OCI-M1 (cell line): ENCODE measurements around the gene CST9L.

Experiments
- DNase-seq: peaks from one replicate; lab custom pipeline; 2025; lab: John Stamatoyannopoulos, UW

The CST9L gene

DNA sequence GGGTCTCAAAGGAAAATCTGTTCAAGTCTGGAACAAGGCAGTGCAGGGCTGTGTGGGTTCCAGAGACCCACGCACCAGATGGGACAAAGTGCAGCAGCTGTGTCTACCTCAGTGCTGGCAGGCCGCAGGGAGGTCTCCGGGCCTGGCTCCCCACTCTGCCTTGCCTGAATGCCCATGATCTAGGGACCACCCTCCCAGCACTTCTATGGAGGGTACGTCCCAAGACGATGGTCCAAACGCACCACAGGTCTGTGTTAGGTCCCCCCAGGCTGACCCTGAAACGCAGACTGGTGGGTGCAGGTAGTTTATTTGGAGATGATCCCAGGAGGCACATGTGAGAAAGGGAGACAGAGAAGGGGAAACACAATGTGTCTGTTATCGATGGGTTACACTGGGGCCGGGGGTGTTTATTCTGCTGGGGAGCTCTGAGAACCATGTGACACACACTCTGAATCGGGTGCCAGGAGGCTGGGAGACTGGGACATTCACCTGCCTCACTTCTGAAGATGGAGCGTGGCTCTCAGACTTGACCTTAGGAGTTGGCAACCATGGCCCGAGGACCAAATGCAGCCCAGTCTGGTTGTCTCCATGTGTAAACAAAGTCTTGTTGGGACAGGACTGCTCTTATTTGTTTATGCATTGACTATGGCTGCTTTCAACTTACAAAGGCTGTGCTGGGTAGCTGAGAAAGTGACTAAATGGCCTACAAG is 21.7 kb downstream of the CST9L start:
- no peak for DNase-seq

DNA sequence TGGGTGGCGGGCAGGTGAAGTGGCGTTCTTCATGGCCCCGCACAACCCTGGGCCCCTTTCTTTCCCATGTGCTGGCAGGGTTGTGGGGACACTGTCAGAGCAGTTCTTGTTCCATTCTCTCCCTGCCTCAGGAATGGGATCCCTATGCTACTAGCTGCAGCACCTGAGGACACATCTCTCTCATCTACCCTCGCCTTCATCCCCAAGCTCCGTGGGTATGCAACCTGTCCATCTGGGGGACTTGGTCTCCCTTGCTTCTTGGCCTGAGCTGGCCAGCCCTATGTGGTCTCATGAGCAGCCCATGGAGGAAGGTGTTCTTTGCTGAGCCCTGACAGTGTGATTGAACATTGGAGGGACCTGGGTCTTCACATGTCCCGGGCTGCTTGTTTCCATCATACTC is 24.2 kb downstream of the CST9L start:
- no peak for DNase-seq

DNA sequence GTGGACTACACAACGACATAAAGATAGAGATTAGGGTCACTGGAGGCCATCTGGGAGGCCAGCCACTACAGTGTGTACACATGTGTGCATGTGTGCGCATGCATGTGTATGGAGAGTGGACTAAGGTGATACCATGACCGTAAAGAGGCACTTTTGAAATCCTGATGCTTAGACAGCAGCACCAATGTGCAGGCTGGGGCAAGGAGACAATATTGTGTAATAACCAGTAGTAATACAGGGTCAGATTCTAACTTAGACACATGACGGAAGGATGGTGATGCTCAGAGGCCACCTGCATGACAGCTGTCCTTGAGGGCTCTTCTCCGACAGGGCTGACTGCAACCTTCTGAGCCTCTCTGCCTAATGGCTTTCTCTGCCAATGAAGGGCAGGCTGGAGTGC is 25.5 kb downstream of the CST9L start:
- no peak for DNase-seq

DNA sequence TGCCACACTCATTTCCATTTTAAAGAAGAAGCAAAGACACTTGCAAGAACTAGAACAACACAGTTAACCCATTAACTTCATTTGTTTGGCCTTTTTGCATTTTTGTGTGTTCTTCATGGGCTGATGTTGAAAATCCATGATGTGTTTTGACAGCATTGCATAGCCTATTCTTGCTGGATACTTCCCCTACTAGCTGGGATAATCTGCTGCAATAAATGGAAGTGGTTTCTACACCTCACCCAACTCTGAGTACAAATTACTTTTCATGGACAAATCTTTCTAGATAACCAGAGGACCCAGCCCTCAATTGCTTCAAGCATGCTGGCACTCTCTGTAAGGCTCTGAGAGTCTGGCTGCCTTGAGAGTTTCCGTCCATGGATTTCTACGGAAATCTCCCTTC is 26.5 kb downstream of the CST9L start:
- peak; percentile 16 for DNase-seq

DNA sequence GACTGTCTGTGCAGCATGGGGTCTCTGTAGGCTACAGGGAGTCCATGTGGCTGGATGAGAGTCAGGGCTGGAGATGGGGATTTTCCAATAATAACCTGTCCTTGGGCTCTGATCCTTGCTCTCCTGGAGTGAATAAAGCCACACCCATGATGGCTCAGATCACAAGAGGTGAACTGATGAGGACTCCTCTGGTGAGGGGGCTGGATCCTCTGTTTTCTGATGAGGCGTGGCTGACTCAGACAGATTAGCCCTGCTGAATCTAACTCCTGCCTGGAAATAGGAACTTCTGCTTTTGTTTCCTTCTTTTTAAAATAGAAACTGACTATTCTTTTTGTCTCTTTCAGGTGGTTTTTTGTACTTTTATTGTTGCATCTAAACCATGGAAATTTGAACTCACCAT is 27.0 kb downstream of the CST9L start:
- DNase-seq, result peak; percentile 64

DNA sequence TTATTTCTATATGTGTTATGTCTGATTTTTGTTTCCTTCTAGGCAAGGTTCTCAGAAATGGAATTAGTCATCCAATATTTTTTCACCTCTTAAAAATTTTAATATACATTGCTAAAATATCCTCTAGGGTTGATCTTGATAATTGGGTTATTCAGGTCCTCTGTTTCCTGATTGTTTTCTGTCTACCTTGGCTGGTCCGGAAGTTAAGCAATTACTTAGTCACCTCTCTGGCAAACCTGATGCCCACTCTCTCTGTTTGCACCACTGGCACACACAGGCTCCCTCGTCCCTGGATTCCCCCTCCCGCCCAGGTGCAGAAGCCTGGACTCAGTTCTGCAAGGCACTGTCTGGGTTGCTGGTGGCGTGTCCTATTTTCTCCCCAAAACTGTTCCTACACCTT is 27.7 kb downstream of the CST9L start:
- no peak for DNase-seq

DNA sequence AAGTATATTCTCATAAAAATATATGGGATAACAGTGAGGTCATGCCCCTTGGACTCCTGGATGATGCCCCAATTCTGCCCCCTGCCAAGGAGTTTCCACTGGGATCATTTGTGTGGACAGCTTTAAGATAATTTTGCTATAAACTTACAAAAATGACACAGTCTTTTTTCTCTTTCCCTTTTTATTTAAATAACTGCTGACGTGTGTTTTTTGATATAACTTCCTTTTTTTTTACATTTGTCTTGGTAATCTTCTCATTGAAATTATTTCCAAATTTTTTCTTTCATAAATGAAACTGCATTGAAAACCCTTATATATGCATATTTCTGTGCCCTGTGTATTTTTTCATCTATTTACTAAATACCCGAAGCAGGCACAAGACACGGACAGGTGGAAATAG is 31.3 kb downstream of the CST9L start:
- DNase-seq, result no peak

DNA sequence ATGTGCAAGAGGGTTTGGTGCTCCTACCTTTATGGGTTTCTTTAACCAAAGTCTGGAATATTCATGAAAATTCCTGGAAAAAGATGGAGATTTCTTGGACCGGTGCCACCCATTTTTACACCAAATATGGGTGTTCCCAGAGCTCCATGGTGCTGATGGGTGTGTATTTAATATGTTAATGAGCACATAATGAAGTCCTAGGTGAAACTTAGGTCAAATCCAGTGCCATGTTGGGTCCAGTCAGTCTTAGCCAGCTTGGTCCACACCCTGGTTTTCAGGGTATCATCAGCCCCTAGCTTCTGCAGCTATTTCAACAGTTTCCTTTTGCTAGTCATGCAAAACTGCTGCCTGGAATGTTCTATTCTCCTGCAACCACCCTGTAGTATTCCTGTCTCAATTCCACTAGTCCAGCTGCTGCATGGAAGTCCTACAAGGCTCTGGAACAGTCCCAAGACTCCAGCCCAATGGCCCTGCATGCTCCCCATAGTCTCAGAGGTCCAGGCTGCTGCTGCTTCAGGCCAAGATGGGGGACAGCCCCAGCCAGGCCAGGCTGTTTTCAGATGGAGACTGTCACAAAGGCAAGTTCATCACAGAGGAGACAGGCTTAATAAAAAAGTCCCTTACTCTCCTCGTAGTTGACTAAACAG is 31.8 kb downstream of the CST9L start:
- no peak for DNase-seq

DNA sequence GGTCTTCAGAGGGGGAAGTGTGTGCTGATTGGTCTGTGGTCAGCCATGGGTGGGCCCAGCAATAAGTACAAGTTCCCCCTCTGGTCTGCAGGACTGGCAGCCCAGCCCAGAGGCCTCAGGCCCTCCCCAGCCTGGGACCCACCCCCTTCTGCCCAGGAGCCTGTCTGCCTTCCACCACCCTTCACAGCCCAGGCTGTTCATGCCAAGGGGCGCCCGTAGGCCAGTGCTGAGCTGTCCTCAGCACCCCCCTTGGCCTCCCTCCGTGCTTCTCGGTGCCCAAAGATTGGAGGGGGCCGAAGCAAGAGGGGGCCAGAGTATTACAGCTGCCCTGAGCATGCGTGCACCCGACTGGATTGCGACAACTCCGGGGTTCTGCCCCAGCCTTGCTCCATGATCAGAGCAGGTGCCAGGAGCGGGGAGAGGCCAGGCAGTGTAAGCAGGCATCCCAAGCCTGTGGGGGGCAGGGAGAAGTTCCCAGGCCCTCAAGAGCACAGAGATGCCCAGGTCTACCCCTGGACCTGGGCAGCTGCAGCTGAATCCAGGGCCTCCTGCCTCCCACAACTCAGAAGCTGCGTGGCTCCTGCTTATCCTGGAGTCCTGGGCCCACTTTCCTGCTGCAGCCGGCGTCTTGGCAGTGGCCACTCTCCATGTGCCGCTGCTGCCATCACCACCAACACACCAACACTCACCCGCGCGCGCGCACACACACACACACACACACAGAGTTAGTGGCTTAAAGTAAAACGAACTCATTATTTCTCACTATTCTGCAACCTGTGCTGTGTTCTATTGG is 33.3 kb downstream of the CST9L start:
- DNase-seq, result no peak

DNA sequence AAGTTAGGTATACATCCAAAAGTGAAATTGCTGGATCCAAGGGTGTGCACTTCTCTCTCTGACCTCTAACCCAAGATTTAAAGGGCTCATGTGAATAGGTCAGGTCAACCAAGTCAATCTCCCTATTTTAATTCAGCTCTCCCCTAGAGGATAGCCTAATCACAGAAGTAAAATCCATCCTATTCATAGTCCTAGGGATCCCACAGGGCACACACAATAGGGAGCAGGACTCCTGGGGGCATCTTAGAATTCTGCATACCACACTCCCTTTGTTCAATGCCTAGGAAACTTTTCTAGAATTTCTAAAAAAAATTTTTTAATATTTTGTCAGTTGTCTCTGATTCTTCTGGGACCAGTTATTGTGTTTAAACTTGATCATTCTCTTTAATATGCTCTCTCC is 35.1 kb downstream of the CST9L start:
- DNase-seq, result no peak

DNA sequence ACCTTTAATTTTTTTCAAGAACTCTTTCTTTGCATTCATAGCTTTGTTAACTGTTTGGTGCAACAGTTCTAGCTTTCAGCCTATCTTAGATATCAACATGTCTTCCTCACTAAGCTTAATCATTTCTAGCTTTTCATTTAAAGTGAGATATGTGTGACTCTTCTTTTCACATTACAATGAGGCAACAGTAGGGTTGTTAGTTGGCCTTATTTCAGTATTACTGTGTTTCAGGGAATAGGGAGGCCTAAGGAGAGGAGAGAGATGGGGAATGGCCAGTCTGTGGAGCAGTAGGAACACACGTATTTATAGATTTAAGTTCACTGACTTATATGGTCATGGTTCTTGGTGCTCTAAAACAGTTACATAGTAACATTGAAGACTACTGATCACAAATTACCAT is 35.8 kb downstream of the CST9L start:
- no peak for DNase-seq

DNA sequence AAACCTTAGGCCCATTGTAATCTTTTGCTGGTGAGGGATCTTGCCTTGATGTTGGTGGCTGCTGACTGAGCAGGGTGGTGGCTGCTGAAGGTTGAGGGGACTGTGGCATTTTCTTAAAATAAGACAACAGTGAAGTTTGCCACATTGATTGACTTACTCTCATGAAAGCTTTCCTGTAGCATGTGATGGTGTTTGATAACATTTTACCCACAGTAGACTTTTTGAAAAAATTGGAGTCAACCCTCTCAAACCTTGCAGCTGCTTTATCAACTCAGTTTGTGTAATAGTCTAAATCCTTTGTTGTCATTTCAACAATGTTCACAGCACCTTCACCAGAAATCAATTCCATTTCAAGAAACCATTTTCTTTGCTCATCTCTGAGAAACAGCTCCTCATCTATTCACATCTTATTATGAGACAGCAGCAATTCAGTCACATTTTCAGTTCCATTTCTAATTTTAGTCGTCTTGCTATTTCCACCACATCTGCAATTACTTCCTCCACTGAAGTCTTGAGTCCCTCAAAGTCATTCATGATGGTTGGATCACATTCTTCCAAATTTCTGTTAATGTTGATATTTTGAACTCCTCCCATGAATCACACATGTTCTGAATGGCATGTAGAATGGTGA is 37.2 kb downstream of the CST9L start:
- peak; percentile 6 for DNase-seq

DNA sequence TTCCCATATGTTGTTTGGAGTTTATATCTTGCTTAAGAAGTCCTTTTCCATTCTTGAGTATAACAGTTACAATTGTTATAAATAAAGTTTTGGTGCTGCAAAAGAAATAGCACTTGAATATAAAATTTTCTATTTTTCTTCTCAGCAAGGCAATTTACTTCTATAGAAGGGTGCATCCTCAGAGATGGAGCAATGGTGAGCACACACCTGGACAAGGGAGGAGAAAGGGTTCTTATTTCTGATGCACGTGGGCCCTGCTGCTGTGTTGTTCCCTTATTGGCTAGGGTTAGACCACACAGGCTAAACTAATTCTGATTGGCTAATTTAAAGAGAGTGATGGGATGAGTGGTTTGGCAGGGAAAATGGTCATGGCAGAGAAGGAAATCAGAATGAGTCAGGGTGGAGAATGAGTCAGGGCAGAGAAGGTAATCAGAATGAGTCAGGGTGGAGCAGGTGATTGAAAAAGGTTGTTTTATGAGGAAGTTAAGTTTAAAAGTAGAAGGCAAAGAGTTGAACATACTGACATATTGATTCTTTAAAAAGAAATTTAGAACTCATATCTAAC is 39.3 kb downstream of the CST9L start:
- no peak for DNase-seq

DNA sequence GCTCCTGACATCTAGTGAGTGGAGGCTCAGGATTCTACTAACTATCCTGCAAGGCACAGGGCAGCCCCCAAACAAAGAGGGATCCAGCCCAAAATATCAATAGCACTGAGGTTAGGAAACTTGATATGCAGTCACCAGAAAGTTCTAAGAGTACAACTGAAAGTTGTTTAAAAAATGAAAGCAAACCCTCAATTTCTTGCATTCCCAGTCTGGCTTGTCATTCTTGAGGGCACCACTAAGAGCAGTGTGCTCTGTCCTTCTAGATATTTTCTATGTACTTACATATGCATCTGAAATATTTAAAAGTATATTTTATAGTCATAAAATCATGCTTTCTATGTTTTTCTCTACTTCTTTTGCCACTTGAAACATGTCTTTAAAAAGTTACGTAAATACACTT is 41.4 kb downstream of the CST9L start:
- DNase-seq, result no peak

DNA sequence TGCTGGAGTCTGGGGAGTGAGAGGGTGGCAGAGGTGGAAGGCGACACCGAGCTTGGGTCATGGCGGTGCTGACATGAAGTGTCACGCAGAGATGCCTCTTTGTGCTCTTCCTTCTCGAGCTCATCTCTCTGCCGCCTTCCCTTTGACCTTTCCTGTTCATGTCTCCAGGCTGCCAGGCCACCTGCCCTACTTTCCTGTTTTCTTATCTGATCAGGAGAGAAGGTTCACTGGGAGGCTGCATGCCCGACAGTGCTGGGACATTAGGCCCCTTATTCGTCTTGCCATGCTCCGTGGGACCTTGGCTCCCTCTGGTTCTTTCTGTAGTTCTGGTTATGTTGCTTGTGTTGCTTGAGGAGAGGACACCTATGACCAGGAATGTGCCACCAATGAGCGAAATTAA is 44.1 kb downstream of the CST9L start:
- no peak for DNase-seq

DNA sequence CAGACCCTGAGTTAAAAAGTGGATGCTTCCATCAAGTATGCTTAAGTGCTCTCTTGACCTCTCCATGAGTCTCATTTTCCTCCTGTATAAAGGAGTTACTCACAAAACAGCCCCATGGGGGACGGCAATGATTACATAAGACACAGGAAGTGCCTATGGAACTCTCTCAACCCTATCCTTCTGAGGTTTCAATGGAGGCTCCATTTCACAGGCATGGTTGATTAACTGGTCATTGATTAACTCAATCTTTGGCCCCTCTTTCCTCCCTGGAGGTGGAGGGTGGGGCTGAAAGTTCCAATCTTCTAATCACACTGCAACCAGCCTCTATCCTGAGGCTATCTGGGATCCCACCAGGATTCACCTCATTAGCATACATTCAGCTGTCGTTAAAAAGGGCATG is 48.1 kb downstream of the CST9L start:
- DNase-seq, result no peak

DNA sequence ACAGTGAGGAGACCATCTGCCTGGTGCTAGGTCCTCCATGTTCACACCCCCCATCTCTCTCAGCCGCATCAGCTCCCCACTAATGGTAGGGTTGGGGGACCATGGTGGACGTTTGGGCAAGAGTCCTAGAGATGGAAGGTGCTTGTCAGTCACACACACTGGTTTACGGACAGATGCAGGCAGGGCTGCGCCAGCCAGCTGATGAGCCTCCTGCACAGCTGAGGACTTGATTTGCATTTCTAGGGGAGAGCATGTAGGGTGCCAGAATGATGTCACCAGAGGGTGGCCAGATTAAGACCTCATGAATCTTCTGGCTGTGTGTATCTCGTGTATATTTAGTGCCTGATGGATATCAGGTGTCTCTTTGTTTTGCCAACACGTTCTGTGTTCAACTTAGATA is 48.7 kb downstream of the CST9L start:
- no peak for DNase-seq

DNA sequence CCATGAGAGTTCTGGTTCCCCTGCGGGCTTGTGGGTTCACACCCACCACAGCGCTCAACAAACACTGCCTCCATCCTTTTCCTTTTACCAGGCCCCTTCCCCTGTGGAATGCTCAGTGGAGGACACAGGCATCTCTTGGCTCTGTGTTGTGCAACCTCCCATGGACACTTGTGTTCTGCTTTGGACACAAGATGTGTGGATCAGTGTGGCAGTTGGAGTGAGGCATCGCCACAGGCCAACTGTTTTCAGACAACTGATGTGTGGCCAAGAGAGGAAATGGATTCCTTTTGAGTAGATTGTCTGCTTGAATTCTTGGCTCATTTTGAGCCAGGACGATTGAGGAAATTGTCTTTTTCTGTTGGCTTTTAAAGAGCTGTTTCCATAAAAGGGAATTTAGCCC is 50.6 kb downstream of the CST9L start:
- no peak for DNase-seq

DNA sequence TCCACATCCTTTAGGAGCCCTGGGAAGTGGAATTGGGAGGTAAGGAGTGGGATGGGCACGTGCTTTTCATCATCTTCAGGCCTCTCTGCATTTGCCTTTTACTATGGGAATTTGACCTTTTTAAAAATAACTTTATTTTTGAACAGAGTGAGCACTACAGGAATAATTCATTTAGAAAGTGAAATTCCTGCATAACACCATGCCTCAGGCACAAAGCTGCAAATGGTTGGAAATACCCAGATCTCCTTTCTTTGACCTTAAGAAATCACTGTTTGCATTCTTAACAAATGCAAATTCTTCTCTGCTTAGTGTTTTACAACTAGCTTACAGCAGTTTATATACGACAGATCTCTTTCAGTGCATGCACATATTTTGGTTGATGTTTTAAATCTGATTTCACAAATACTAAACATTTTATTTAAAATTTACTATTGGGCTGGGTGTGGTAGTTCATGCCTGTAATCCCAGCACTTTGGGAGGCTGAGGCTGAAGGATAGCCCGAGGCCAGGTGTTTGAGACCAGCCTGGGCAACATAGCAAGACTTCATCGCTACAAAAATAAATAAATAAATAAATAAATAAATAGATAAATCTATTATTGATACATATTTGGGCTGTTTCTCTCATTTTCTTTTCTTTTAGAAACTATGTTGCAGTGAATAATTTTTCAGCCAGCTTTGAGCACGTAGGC is 52.9 kb downstream of the CST9L start:
- DNase-seq, result no peak

DNA sequence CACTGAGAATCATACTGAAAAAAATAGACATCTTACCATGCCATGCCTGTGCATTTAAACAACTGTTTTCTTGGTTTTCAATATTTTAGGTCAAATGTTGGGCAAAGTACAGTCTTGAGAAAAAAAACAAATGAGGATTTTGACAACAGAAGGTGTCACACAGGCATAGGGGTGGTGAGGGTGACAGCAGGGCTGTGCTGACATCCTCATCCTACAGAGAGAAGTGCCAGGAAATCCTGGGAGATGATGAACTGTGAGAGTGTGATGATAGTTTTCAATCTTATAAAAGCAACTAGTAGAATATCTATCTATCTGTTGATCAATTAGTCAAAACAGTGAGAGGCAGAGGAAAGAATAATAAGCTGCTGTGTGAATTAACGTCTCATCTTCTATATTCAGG is 53.4 kb downstream of the CST9L start:
- DNase-seq, result no peak
